ENCODE measurements around the gene FBLN2.
A peak's percentile ranks its signal among the peaks of the same experiment; 100 is the strongest.
"Not testable (repeated sequence)": the region's sequence is repeated elsewhere in the genome, so short reads cannot be mapped to it uniquely, and the experiment has no call there.

Gene FBLN2

GRCh38 chr3:13514639-13515435 lies 34.1 kb upstream of the FBLN2 start:
- no peak for DNase-seq

- DNase-seq: no peak
Measured at GRCh38 chr3:13515786-13516759, 32.9 kb upstream of the FBLN2 start.

GRCh38 chr3:13516760-13517135 lies 32.2 kb upstream of the FBLN2 start:
- DNase-seq: no peak

GRCh38 chr3:13517253-13517977 lies 31.5 kb upstream of the FBLN2 start:
- DNase-seq: no peak

- DNase-seq: no peak
Measured at GRCh38 chr3:13518516-13518953, 30.4 kb upstream of the FBLN2 start.

GRCh38 chr3:13519006-13519791 lies 29.7 kb upstream of the FBLN2 start:
- no peak for DNase-seq

- no peak for DNase-seq
Measured at GRCh38 chr3:13520326-13520880, 28.5 kb upstream of the FBLN2 start.

GRCh38 chr3:13521309-13521708 lies 27.6 kb upstream of the FBLN2 start:
- DNase-seq: no peak

- not testable (repeated sequence) for DNase-seq
Measured at GRCh38 chr3:13521749-13522148, 27.2 kb upstream of the FBLN2 start.

GRCh38 chr3:13522236-13522635 lies 26.7 kb upstream of the FBLN2 start:
- no peak for DNase-seq

- no peak for DNase-seq
Measured at GRCh38 chr3:13524979-13525669, 23.8 kb upstream of the FBLN2 start.

GRCh38 chr3:13525827-13526625 lies 22.9 kb upstream of the FBLN2 start:
- DNase-seq: no peak

GRCh38 chr3:13526626-13526949 lies 22.3 kb upstream of the FBLN2 start:
- no peak for DNase-seq

- DNase-seq: peak; percentile 31
Measured at GRCh38 chr3:13528217-13528867, 20.6 kb upstream of the FBLN2 start.

GRCh38 chr3:13529196-13530112 lies 19.5 kb upstream of the FBLN2 start:
- no peak for DNase-seq

- no peak for DNase-seq
Measured at GRCh38 chr3:13530241-13531009, 18.5 kb upstream of the FBLN2 start.

GRCh38 chr3:13532085-13532484 lies 16.8 kb upstream of the FBLN2 start:
- DNase-seq: no peak

- DNase-seq: no peak
Measured at GRCh38 chr3:13532631-13533030, 16.3 kb upstream of the FBLN2 start.
